ENCODE data around the gene WAC. TPM values are rescaled to one million over a fixed set of nuclear protein-coding genes. Genes with fewer than 3 reads are reported as not detected.
"Not testable (repeated sequence)": the region's sequence is repeated elsewhere in the genome, so short reads cannot be mapped to it uniquely, and the experiment has no call there.

The WAC gene
- total RNA-seq, 1 donor from 2014 or later, result 148 TPM

DNA sequence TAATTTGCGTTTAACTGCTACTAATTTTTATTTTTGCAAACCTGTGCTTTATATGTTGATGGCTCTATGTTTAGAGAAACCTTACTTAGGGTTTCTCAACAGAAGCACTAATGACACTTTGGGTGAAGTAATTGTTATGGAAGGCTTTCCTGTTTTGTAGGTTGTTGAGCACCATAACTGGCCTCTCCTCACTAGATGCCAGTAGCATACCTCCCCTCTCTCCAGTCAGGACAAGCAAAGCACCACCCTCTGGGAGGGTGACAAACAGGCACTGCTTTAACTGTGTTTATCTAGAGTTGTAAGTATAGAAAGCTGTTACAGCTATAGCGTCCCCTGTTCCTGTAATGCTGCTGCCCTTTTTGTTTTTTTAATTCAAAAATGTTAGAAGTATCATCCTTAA, 60.9 kb downstream of the WAC start:
- intact Hi-C loops (cut with DNase I), result no loop called here
- ATAC-seq (no peak), DNase-seq (ENCODE audit: low spot score) (no peak)

- no peak for DNase-seq (ENCODE audit: low spot score)
- no peak for ATAC-seq
- intact Hi-C loops (cut with DNase I), result no loop called here
Observed at GRCh38 chr10:28594406-28594805, 61.5 kb downstream of the WAC start.

DNA sequence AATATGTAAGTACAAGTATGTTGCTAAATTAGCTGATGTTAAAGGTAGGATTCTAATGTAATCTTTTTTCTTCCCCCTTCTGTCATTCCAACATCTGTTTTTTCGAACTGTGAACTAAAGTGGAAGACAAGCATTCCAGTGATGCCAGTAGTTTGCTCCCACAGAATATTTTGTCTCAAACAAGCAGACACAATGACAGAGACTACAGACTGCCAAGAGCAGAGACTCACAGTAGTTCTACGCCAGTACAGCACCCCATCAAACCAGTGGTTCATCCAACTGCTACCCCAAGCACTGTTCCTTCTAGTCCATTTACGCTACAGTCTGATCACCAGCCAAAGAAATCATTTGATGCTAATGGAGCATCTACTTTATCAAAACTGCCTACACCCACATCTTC, 62.7 kb downstream of the WAC start:
- no peak for DNase-seq (ENCODE audit: low spot score)
- ATAC-seq, result no peak
- intact Hi-C loops (cut with DNase I), result no loop called here

GRCh38 chr10:28600056-28600455, 67.1 kb downstream of the WAC start:
- ATAC-seq, result no peak
- no peak for DNase-seq (ENCODE audit: low spot score)
- intact Hi-C loops (cut with DNase I), result no loop called here

DNA sequence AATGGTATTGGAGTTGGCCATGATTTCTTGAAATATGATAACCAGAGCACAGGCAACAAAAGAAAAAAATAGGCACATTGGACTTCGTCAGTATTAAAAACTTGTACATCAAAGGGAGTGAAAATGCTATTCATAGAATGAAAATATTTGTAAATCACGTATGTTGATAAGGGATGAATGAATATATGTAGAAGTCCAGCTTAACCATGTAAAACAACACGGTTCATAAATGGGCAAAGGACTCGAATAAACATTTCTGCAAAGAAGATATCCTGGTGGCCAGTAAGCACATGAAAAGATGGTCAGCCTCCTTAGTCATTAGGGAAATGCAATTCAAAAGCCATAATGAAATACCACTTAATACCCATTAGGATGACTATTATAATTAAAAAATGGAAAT, 68.1 kb downstream of the WAC start:
- intact Hi-C loops (cut with DNase I), result no loop called here

GRCh38 chr10:28604567-28605536, 71.9 kb downstream of the WAC start:
- intact Hi-C loops (cut with DNase I), result no loop called here

More for the DNA sequence above, 68.1 kb downstream of the WAC start:
- ATAC-seq (no peak), DNase-seq (ENCODE audit: low spot score) (no peak)

GRCh38 chr10:28606568-28606967, 73.7 kb downstream of the WAC start:
- intact Hi-C loops (cut with DNase I), result no loop called here
- DNase-seq (ENCODE audit: low spot score), result no peak
- ATAC-seq, result no peak

More at GRCh38 chr10:28604567-28605536, 71.9 kb downstream of the WAC start:
- no peak for DNase-seq (ENCODE audit: low spot score)
- peak; percentile 38 for ATAC-seq

DNA sequence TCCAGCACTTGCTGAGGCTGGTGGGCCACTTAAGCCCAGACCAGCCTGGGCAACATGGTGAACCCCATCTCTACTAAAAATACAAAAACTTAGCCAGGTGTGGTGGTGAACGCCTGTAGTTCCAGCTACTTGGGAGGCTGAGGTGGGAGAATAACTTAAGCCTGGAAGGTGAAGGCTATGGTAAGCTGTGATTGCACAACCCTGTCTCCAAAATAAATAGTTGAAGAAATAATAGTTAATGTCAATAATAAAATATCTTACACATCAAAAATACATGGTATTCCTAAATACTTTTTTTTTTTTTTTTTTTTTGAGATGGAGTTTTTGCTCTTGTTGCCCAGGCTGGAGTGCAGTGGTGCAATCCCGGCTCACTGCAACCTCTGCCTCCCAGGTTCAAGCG, 76.7 kb downstream of the WAC start:
- intact Hi-C loops (cut with DNase I); ATAC-seq: not testable (repeated sequence)

GRCh38 chr10:28612877-28613276, 80.0 kb downstream of the WAC start:
- ATAC-seq (no peak), DNase-seq (ENCODE audit: low spot score) (no peak)
- intact Hi-C loops (cut with DNase I), result no loop called here

More for the DNA sequence above, 76.7 kb downstream of the WAC start:
- DNase-seq (ENCODE audit: low spot score), result not testable (repeated sequence)

DNA sequence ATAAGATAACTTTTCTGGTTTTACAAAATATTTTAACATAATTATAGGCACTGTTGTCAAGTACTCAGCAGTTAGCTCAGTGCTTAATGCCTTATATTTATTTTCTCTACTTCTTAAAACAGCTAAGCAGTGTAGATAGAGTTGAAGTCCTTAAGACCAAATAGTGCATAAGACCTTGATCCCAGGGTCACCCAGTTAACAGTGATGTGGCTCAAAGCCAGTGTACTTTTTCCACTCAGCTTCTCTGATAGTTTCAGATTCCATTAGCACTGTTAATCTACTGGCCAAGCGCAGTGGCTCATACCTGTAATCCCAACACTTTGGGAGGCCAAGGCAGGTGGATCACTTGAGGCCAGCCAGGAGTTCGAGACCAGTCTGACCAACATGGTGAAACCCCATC, 83.6 kb downstream of the WAC start:
- intact Hi-C loops (cut with DNase I), result no loop called here
- DNase-seq (ENCODE audit: low spot score) (no peak), ATAC-seq (no peak)

GRCh38 chr10:28619455-28619854, 86.5 kb downstream of the WAC start:
- intact Hi-C loops (cut with DNase I), result no loop called here
- no peak for DNase-seq (ENCODE audit: low spot score)
- ATAC-seq, result no peak

GRCh38 chr10:28620251-28620650, 87.3 kb downstream of the WAC start:
- intact Hi-C loops (cut with DNase I), result no loop called here
- no peak for ATAC-seq
- no peak for DNase-seq (ENCODE audit: low spot score)

DNA sequence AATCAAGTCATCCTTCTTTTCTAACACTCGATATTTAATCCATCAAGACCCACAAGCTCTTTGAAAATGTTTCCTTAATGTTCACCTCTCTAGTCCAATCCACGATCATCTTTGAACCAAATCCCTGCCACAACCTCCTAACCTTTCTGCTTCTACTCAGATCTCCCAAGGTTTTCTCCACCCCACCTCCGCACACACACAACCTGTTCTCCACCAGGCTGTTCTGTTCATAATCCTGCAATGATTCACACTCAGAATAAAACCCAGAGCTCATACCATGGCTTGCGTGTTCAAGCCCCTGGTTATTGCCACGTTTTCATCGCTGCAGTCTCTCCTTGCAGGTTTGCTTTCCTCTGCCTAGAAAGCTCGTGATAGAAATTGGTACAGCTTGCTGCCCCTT, 90.6 kb downstream of the WAC start:
- no peak for ATAC-seq
- intact Hi-C loops (cut with DNase I), result no loop called here
- DNase-seq (ENCODE audit: low spot score), result no peak

- DNase-seq (ENCODE audit: low spot score) (no peak), ATAC-seq (no peak)
- intact Hi-C loops (cut with DNase I), result no loop called here
Observed at GRCh38 chr10:28624351-28624750, 91.4 kb downstream of the WAC start.

DNA sequence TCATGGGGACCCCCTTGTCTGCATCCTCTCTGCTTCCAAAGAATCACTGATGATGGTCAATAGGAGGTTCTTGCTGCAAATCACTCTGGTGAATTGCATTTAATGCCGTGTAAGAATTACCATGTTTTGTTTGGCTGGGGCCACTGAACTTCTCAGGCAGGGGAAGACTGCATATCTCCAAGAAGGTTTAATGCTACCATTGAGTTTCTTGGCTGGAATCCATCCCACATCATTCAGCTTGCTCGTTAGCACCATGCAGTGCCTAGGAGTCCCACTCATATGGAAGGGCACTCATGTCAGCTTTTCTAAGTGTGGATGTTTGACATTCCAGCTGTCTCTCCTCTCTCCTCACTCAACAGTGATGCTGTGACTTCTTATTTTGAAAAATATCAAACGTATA, 94.2 kb downstream of the WAC start:
- intact Hi-C loops (cut with DNase I), result no loop called here
- ATAC-seq, result no peak
- DNase-seq (ENCODE audit: low spot score), result no peak

DNA sequence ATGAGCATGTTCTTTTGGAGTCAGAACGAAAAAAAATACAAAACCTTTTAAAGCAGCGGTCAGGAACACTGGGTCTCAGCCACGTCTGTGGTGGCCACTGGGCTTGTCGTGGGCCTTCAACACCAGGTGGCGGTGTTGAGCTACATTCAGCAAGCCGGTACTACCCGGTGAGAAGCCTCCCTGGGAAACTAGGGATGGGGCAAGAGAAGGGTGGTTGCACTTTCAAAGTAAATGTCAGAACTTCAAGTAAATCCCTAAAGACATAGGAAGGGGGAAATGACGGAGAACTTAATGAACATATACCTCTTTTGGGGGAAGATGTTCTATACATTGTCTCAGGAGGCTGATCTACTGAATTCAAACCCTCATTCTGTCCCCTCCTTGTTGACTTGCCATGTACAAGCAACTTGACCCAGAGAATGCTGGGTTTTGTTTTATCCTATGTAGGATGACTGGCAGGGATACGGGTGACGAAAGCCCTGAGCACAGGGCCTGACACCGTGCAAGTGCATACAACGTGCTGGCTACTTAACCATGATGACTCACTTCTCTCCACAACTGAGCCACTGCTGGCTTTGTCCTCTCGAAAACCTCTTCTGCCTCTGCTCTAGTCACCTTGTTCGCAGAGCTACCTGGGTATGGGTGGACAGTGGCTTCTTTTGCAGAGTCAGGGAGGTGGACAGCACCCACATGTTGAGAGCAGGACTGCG, 95.4 kb downstream of the WAC start:
- DNase-seq (ENCODE audit: low spot score) (peak; percentile 92), ATAC-seq (peak; percentile 95)
- intact Hi-C loops (cut with DNase I), result no loop called here

DNA sequence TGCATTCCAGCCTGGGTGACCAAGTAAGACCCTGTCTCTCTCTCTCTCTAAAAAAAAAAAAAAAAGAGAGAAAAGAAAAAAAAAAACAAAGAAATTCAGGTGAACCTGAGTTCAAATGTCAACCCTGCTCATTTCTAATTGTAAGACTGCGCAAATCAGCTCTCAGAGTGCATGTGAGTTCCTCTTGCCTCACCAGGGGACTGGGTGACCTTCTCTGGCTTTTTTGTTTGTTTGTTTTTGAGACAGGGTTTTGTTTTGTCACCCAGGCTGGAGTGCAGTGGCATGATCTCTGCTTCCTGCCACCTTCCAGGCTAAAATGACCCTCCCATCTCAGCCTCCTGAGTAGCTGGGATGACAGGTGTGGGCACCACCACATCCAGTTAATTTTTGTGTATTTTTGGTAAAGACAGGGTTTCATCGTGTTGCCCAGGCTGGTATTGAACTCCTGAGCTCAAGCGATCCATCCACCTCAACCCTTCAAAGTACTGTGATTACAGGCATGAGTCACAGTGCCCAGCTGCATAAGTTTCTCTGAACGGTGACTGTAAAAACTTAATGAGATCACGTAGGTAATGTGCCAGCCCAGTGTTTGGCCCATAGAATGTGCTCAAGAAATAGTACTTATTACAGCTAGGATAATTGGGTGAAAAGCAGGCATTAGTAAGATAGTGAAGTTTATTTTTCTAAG, 99.1 kb downstream of the WAC start:
- intact Hi-C loops (cut with DNase I), result no loop called here
- no peak for DNase-seq (ENCODE audit: low spot score)
- no peak for ATAC-seq

DNA sequence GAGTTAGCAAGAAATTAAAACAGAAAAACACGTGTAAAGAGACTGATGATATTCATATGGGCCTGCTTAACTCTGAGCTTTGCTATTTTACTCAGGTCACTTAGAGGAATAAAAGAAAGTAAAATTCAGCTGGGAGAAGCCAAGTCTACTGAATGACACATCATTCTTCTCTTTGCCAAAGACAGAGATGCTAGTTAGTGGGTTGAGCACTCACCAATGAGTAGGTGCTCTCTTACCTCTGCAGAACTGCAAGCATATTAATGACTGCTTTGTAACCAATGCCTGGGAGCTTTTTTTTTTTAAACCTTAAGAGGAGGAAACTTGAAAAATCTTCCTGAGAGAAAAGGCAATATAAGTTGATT, 99.6 kb downstream of the WAC start:
- no peak for DNase-seq (ENCODE audit: low spot score)
- no peak for ATAC-seq
- intact Hi-C loops (cut with DNase I), result no loop called here

- no peak for ATAC-seq
- DNase-seq (ENCODE audit: low spot score), result no peak
- intact Hi-C loops (cut with DNase I), result no loop called here
Observed at GRCh38 chr10:28633750-28634149, 100.8 kb downstream of the WAC start.

DNA sequence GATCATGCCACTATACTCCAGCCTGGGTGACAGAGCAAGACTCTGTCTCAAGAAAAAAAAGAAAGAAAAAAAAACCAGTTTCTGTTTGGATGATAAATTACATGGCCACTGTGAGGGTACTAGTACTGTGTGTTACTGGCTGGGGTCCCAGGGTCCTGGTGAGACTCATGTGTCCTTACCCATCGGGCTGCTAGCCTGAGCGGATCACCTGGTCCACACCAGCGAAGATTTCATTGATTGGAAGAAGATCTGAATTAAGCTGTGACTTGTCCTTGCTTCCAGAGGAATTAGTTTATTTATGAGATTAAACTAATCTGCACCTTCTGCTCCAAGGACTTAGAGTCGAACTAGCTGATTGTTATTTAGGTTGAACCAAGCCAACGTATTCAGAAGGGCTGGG, 104.4 kb downstream of the WAC start:
- no peak for ATAC-seq
- intact Hi-C loops (cut with DNase I), result no loop called here
- no peak for DNase-seq (ENCODE audit: low spot score)

All from sciatic nerve (tissue), 2 donors.